Measurements from ENCODE around the gene CX3CR1. TPM values are rescaled to one million over a fixed set of nuclear protein-coding genes. Genes with fewer than 3 reads are reported as not detected.

Gene CX3CR1
- total RNA-seq, 1 donor from 2014 or later: 2.1 TPM

- intact Hi-C loops (cut with micrococcal nuclease): no loop called here
Observed at GRCh38 chr3:39226106-39226741, 53.6 kb downstream of the CX3CR1 start.

- intact Hi-C loops (cut with micrococcal nuclease): no loop called here
Observed at GRCh38 chr3:39224288-39224687, 55.5 kb downstream of the CX3CR1 start.

GRCh38 chr3:39222939-39223338 lies 56.9 kb downstream of the CX3CR1 start:
- intact Hi-C loops (cut with micrococcal nuclease): no loop called here

- intact Hi-C loops (cut with micrococcal nuclease): no loop called here
Observed at GRCh38 chr3:39222462-39222861, 57.4 kb downstream of the CX3CR1 start.

- intact Hi-C loops (cut with micrococcal nuclease): no loop called here
Observed at GRCh38 chr3:39221141-39221530, 58.7 kb downstream of the CX3CR1 start.

GRCh38 chr3:39220407-39221140 lies 59.3 kb downstream of the CX3CR1 start:
- intact Hi-C loops (cut with micrococcal nuclease): no loop called here

GRCh38 chr3:39219702-39220101 lies 60.1 kb downstream of the CX3CR1 start:
- intact Hi-C loops (cut with micrococcal nuclease): no loop called here

GRCh38 chr3:39216176-39216790 lies 63.6 kb downstream of the CX3CR1 start:
- intact Hi-C loops (cut with micrococcal nuclease): no loop called here

- intact Hi-C loops (cut with micrococcal nuclease): no loop called here
Observed at GRCh38 chr3:39213613-39214012, 66.2 kb downstream of the CX3CR1 start.

Other genes with a start within 250 kb of the CX3CR1 start
- gene SCN11A, start 228.1 kb downstream of the CX3CR1 start, total RNA-seq: 0.09 TPM in 1 of 2 replicates, not detected in the other
- 30.6 and 30.9 TPM in 2 replicates for gene WDR48, start 228.0 kb downstream of the CX3CR1 start, total RNA-seq
- 27.2 and 27.4 TPM in 2 replicates for gene GORASP1, start 172.4 kb downstream of the CX3CR1 start, total RNA-seq
- gene TTC21A, start 172.4 kb downstream of the CX3CR1 start, total RNA-seq: 1.7 and 1.8 TPM in 2 replicates
- 14.8 and 15.2 TPM in 2 replicates for gene CSRNP1, start 126.4 kb downstream of the CX3CR1 start, total RNA-seq
- 0.11 and 0.14 TPM in 2 replicates for gene XIRP1, start 87.4 kb downstream of the CX3CR1 start, total RNA-seq
- gene CCR8, start 49.7 kb upstream of the CX3CR1 start, total RNA-seq: 12.6 and 13.7 TPM in 2 replicates
- 44.2 and 44.3 TPM in 2 replicates for gene SLC25A38, start 103.3 kb upstream of the CX3CR1 start, total RNA-seq
- gene RPSA, start 126.7 kb upstream of the CX3CR1 start, total RNA-seq: 1,835 and 1,858 TPM in 2 replicates
- gene MOBP, start 187.6 kb upstream of the CX3CR1 start, total RNA-seq: 0.05 TPM in 1 of 2 replicates, not detected in the other

Data from T-helper 2 cell treated with Interferon-gamma antibody and Interleukin-4, amounts not matched to agents 100 ng/mL and 5 ng/mL, for 36 hours (primary cell).